Dedifferentiated amniotic fluid mesenchymal stem cell (primary cell): ENCODE measurements around the gene CIB4.
A peak's percentile ranks its signal among the peaks of the same experiment; 100 is the strongest.

Experiments
- DNase-seq: peaks from one replicate; pipeline ENCODE4 v3.0.0-alpha.2; 2016; ENCODE audit errors: extremely low spot score

The CIB4 gene

DNA sequence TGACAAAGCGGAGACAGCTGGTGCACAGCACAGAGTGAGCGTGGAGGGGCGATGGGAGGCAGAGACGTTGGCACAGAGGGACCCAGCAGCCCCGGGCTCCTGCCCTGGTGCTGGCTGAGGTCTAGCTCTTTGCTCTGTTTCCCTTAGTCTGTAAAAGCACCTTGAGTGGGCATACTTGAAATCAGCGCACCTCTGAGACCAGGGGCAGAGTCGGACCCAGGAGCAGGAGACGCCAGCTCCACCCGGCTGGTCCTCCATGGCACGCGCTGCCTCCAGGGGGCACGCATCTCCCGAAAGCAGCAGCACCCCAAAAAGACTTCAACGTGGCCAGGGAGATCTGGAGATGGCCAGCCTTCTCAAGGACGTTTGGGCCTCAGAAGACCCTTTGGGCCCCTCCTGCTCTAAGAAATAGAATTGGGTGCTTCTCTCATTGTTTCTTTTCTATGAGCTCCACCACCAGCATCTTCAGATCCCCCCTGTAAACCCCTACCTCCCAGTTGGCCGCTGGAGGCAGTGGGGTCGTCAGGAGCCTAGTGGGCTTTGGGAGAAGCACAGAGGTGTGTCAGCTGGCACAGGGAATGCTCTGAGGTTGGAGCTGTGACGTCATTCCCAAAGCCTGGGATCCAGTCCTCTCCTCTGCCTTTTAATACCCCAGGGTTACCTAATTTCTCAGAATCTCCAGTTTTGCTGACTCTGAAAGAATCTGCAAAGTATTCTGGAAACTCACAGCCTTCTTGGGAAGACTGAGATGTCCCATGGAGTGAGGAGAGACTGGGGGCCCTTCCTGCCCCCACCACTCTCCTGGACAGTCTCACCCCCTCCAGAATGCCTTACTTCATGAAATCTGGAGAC, 58.9 kb downstream of the CIB4 start:
- no peak for DNase-seq

DNA sequence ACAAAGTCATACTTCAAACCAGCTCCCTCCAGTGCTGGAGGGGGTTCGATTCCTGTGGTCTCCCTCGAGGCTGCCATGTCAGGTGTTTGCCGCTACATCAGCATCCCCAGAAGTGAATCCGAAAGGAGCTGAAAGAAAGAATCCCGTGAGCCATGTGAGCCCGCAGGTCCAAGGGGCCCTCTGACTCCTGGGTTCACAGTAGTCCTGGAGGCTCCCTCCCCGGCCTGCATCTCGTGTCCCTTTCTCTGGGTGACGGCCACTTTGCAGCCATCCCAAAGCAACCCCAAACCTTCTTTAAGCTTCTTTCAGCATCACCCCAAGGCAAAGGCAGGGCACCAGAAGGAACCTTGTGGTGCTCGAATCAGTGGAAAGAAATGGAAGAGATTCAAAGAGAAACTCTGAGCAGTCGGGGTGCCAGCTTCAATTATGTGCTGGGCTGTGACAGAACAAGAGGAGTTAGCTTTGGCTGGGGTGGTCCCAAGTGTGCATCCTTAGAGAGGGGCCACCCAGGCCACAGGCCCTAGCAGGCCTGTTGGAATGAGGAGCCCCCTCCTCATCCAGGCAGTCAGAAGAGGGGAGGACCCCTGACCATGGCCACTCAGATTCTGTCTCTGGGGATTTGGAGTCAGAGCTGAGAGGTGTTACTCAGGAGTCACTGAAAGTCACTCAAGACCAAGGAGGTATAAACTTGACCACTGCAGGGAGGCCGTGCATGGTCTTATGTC, 59.7 kb downstream of the CIB4 start:
- DNase-seq = no peak

GRCh38 chr2:26580751-26581150, 60.4 kb downstream of the CIB4 start:
- no peak for DNase-seq

DNA sequence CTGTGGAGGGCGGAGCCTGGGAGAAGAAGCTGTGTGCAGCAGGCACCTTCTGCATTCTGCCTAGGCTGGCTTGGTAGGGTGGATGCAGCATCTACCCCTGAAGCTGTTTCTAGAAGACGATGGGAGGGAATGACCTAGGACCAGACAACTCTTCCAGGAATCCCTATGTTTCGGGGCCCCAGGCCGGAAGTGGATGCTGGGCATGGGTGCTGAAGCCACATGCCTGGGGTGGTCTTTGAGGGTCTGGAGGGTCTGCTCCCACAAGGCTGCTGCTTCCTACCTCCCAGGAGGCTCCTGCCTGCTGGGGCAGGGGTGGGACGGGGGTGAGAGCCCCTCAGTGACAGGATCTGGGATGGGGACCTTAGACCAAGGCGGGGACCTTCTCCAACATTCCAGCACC, 61.0 kb downstream of the CIB4 start:
- DNase-seq = no peak

DNA sequence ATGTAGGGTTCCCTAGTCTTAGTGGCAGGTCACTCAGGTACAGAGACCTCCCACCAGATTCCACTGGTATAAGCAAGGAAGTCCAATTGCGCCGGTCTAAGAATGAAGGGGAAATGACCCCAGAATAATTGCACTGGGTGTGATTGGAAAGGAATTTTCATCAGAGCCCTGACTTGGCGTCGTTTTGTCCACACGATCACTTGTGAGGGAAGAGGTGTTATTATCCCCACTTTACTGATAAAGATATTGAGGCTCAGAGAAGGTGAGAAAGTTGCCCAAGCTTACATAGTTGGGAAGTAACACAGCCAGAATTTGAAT, 61.5 kb downstream of the CIB4 start:
- no peak for DNase-seq

DNA sequence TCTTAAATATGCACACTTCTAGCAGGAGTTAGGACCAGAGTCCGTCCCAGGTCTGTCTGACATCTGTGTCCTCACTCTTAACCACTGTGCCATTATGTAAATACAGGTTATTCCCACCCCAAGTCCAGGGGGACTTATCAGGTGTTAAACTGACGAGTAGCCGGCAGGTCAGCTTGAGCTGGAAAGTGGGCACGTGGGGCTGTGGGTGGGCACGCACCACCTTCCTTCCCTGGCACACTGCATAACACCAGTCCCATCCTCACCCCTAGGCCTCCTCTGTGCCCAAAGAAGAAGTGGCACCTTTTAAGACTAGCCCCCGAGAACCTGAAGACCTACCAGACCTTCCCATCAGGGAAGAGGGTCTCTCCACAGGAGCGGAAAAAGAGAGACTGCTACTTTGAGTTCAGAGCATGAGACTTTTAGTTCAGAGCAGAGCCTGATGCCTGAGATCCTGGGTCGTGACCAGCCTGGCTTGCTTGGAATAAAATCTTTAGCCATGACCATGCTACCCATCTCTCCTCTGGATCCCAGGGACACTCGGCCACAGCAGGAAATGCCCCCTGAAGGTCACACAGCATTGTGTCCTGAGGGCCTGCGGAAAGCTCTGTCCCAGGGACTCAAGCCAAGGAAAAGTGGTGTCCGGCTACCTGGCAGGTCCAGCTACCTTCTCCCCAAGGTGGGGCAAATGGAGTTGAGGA, 62.0 kb downstream of the CIB4 start:
- no peak for DNase-seq

DNA sequence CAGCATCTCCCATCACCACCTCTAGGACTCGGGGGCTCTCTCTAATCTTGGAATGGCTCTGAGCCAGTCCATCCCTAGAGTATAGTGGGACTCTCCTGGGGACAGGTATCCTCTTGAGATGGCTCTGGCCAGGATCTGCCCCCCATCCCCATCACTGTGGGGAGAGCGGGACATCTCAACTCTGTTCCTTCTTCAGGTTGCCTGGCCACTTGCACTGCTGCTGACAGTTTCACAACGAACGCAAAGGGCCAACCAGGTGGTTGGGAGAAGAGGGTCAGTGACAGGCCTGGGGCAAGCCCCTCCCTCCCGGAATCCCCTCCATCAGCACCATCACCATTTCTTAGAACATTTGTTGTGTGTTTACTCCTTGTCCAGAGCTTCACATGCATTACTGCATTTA, 62.6 kb downstream of the CIB4 start:
- no peak for DNase-seq

DNA sequence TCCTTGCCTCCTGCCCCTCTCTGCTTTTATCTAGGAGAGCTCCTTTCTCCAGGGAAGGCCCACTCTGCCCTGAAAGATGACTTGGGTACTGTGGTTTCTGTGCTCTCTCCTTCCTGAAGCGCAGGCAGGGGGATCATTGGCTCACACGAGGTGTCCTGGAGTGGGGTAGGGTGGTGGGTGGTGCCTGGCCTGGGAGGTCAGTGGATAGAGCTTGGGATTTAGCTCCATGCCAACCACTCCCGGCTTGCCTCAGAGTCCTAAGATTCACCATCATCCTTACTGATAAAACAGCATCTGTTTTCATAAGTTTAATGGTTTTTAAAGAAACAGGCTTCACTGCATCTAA, 63.1 kb downstream of the CIB4 start:
- DNase-seq = no peak

DNA sequence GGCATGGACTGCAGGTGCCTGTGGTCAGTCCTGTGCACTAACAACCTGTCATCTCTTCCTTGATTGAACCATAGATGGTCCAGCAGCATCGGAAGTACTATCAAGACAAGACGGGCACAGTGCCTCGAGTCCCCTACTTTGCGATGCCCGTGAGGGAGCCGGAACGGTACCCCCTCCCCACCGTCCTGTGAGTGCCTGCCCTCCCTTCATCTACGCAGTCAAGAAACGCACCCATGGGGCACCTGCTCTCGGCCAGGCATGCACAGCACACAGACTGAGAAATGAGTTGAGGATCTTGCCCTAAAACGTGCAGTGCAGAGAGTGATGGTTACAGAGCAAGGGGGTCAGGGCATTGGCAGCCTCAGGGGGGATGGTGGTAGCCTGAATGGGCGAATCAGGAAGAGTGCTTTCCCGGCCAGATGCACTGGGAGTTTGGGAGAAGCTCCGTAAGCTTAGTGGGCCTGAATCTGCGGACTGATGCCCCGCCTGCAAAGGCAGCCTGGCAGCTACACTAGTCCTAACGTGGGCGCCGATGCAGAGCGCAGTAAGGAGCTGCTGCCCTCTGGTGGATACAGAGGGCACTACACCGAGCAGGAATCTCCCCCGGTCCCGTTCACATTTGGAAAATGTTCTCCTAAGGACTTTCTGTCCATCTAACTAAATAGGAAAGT, 63.6 kb downstream of the CIB4 start:
- DNase-seq = peak; percentile 38

GRCh38 chr2:26576565-26577441, 64.4 kb downstream of the CIB4 start:
- no peak for DNase-seq

DNA sequence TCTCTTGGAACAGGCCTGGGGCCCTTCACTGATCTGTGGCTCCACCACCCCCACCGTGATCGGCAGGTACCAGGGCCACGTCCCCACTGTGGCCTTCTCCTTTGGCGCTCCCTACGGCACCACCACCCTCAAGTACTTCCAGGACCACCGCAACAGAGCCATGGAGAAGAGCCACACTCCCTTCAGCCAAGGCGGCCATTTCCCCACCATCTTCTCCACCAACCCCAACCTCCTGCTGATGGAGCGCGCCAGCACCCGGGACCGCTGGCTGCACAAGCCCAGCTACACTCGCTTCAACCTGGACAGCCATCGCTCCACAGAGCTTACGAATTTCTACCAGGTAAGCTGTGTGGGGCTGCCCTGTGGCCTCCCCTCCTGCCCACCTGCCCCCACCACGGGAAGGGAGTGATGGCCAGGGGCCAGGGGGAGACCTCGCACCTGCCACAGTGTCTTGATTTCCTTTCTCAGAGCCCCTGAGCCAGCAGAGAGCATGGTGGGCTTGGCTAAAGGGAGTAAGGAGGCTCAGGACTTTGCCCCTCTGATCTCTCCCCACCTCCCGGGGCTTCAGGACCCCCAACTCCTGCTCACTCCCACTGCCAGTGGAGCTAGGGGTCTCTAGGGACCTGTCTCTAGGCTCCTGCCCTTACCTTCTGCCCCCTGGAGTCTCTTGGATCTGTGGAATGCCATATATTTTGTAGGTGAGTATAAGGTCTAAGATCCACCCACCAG, 65.2 kb downstream of the CIB4 start:
- DNase-seq = no peak

- DNase-seq = no peak
These were observed 66.1 kb downstream of the CIB4 start for GRCh38 chr2:26574900-26575560.

DNA sequence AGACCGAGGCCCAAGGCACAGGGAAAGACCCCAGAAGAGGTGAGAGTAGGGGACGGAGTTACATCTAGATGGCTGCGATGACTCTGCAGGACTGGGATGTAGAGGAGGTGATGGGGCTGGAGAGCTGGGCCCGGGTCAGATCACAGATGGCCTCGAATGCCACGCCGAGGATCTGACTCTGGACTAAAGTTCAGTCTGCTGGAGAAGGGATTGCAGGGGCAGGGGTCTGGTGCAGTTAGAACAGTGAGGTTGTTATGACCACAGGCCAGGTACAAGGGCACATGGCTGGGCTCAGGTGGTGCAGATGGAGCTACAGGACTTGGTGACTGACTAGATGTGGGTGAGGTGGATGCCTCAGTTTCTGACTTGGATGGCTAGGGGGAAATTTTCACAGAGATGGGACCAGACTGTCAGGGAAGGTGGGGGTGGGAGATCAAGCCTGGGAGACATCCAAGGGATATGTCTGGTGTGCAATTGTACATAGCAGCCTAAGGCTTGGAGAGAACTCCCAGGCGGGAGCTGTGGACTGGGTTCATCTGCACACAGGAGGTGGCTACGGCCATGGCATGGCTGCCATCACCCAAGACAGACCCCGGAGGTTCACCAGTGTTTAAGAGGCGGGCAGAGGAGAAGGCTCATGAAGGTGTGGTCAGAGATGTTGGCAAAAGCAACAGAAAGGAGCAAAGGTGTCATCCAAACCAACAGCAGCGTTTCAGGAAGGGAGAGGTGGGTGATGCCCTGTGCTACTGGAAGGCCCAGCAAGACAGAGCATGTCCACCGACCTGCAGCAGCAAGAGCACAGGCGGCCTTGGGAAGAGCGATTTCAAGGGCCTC, 66.9 kb downstream of the CIB4 start:
- DNase-seq = no peak

DNA sequence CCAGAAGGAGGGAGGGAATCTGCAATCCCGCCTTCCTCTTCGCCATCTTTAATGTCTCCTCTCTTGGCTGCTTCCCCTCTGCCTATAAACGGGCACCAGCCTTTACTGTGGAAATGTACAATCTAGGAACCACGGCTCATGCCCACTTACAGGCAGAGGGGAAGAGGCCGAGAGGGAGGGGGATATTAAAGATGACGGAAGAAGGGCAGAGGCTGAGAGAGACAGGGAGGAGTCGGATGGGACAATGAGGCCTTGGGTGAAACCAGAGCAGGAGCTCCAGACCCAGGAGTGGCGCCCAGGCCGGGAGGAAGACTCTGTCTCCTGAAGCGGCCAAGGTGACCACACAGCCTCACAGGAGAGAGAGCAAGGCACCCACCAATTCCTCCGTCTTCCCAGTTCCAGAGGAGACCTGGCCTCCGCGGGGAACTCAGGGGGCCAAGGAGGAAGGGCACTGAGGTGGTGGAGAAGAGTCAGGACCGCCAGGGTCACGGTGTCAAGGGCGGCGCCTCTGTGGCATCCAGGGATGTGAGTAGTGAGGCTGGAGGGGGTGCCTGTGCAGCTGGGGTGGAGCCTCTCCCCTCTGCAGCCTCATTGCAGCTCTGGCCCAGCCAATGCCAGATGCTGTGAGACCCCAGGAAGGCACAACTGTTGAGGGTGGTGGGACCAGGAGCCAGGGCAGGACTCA, 67.8 kb downstream of the CIB4 start:
- no peak for DNase-seq

DNA sequence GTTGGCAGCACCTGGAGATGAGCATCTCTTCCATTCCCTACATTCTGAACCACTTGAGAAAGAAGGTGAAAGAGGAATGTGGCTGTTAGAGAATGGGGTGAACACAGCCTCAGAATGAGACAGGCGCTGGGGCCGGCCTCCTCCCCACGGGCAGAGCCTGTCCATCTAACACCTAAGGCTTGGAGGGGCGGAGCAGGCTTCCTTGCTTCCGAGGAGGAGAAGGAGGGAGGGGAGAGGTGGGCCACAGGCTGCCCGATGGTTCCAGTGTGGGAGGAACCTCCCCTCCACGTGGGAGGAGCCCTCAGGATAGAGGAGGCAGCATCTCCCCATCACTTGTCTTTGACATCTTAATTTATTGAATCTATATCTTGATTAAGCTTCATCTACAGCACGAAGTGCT, 68.6 kb downstream of the CIB4 start:
- DNase-seq = no peak

- no peak for DNase-seq
These were observed 69.8 kb downstream of the CIB4 start for GRCh38 chr2:26571316-26571715.

DNA sequence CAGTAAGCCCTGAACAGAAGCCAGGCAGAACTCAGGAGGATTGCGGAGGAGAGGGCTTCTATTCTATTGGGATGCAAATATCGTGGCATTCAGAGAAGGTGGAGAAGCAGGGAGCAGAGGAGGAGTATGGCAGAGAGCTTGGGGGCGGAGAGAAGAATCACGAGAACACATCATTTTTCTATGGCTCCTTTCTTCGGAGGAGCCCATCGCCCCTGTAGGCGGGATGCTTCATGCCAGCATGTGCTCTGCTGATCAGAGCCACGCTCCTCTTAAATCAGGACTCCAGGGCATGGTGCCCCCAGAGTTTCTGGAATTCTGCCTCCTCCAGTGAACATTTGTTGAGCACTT, 71.1 kb downstream of the CIB4 start:
- DNase-seq = no peak

GRCh38 chr2:26569216-26570082, 71.7 kb downstream of the CIB4 start:
- DNase-seq = no peak
